NCI-H146 treated with DMSO at 0.1 percent for 48 hours (cell line): ENCODE data around the gene CTSA.

Experiments used
- DNase-seq: peaks from one replicate; lab custom pipeline; 2025; ENCODE audit not compliant: unreplicated experiment; lab: John Stamatoyannopoulos, UW

Gene CTSA

DNA sequence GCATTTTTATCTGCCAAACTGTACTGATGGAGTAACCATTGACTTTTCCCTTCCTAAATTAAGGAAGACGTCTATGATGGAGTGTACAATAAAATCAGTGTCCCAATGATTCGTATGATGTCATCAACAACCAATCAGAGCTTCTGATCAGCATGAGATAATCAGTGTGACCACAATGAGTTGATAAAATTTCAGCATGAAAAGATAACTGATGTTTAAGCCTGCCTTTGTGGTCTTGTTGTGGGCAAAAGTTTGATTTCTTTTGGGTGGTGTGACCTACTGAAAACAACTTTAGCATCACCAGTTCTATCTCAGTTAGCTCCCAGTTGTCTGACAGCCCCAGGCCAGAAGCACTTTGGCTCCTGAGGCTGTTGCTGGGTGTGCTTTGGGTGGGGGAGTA lies 46.6 kb downstream of the CTSA start:
- DNase-seq = no peak

DNA sequence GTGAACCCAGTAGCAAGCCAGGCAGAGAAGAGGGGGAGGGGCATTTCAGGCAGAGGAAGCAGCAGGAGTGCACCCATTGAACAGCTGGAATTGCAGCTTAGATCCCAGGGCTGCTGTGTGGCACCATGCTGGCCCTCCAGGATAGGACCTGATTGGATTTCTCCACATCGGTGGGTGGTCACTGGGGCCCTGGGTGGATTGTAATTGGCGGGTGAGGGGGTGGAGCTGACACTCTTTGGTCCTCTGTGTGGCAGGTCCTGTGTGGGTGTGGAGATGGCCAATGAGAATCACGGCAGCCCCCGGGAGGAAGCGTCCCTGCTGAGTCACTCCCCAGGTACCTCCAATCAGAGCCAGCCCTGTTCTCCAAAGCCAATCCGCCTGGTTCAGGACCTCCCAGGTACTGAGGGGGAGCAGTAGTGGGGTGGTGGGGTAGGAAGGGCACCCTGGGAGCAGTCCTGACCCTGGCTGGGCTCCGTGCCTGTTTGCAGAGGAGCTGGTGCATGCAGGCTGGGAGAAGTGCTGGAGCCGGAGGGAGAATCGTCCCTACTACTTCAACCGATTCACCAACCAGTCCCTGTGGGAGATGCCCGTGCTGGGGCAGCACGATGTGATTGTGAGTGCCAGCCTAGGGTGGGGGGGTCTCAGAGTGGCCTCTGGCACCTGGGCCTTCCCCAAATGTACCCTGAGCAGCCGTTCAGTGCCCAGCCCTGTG lies 47.7 kb downstream of the CTSA start:
- DNase-seq = no peak

DNA sequence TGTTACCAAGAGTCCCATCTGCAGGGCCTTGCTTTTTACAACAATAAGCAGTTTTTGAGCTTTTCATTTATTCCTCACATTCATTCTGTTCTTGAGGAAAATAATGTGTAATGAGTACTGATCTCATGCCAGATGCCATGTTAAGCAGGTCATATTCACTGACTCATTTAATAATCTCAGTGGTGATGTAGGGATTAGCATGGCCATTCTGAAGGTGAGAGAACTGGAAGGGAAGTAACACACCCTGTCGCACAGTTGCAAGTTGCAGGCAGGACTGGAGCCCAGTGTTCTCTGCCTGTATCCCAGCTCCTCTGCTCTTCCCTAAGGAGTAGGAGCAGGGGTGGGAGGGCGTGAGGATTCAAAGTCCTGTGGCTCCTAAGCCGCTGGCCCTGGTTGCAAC lies 48.9 kb downstream of the CTSA start:
- no peak for DNase-seq

DNA sequence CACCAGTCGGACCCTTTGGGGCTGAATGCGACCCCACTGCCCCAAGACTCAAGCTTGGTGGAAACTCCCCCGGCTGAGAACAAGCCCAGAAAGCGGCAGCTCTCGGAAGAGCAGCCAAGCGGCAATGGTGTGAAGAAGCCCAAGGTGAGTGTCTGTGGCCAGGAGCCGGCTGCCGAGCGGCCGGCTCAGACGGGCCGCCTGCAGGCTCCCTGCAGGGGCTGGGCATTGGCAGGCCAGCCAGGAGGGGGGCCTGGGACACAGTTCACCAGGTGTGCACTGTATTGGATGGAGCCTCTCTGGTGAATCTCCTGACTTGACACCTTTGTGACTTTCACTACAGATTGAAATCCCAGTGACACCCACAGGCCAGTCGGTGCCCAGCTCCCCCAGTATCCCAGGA lies 49.3 kb downstream of the CTSA start:
- no peak for DNase-seq

DNA sequence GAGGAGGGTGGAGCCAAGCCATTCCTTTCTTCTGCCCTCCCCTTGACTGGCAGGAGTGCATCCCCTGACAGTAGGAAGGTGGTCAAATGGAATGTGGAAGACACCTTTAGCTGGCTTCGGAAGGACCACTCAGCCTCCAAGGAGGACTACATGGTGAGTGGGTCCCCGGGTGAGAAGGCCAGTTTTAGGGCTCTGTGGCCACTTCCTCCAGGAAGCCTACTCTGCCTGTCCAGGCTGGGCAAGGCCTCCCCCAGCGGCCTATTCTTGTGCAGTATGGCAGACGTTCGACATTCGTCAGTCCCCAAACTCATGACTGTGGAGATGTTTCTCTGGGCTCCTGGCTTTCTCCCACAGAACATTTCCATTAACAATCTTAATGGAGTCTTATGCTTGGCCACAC lies 52.5 kb downstream of the CTSA start:
- no peak for DNase-seq

DNA sequence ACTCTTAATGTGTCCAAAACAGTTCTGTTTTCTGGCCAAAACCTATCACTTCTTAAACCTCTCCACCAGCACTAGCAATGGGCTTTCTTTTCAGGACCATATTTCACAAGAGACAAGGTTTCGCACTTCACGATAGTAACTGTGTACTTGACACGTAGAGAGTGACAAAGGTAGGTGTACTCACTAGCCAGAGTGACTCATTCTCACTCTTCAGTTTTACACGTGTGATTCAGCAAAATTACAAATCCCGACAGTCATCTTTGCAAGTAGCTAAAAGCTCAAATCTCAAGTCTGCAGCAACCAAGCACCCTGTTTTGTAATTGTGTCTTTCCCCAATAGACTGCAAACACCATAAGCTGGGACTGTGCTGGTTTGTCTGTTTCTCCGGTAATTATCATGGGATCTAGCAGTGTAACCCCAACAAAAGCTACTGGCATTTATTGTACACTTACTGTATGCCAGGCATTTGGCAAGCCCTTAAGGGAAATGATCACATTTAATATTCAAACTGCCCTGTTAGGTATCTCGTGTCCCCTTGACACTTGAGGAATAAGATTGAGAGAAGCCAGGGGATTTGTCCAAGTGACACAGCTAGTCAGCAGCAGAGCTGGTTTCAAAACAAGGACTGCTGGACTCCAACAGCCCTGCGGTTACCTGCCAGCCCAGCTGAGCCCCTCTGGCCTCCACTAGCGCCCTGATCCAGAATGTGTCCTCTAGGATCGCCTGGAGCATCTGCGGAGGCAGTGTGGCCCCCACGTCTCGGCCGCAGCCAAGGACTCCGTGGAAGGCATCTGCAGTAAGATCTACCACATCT lies 53.2 kb downstream of the CTSA start:
- DNase-seq = no peak

DNA sequence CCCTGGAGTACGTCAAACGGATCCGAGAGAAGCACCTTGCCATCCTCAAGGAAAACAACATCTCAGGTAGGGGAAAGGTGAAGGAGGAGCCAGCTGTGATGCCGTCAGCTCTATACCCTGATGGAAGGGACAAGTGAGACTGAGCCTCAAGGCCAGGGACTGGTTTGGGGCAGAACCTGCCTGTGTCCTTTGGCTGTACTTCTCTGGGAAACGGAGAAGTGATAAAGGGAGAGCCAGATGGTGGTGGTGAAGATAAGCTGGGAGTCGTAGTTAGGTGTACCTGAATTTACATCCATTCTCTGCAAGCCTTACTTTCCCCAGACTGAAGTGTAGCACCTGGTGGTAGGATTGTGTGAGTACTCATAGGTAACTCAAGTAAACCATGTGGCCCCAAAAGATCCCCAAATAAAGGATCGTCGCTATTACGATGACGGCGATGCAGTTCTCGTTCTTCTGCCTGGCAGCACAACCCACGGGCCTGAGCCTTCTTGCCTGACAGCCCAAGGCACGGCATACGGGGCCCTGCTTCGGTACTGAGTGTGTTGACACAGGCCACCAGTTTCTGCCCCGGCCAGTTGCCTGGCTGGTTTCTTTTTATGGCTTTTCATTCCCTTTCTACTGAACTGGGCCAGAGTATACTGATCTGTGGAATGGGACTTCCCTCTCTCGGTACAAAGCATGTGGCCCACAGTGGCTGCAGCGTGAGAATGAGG lies 54.0 kb downstream of the CTSA start:
- DNase-seq = no peak

DNA sequence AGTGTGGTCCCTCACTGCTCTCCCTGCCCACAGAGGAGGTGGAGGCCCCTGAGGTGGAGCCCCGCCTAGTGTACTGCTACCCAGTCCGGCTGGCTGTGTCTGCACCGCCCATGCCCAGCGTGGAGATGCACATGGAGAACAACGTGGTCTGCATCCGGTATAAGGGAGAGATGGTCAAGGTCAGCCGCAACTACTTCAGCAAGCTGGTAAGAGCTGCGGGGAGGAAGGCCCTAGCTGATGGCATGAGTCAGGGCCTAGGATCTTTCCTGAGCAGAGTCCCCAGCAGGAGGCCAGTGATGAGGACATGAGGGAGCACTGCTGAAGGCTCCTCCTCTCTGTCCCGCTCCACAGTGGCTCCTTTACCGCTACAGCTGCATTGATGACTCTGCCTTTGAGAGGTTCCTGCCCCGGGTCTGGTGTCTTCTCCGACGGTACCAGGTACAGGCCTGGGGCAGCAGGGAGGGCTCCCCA lies 54.6 kb downstream of the CTSA start:
- no peak for DNase-seq

DNA sequence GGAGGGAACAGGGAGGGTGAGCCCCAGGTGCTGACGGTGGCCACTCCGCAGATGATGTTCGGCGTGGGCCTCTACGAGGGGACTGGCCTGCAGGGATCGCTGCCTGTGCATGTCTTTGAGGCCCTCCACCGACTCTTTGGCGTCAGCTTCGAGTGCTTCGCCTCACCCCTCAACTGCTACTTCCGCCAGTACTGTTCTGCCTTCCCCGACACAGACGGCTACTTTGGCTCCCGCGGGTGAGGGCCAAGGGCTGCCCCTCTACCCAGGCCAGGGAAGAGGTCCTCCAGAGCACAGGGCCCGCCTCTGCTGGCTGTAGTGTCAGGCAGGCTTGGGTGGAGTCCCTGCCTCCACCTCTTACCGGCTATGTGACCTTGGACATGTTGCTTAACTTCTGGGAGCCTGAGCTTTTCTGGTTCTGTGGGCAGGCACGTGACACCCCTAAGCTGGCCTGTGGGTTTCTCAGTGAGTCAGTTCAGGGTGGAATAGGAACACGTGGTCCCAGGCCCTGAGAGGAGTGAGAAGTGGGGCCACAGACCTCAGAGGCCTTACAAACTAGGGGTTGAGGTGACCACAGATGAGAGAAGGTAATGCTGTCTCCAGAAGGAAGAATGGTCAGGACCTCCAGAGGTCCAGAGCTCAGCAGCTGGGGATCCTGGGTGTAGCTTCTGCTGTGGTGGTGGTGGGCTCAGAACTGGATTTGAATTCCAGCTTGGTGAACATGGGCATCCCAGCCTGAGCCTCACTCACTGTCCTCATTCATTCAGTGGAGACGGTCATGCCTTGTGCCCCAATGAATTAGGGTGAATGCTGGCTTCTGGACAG lies 55.2 kb downstream of the CTSA start:
- DNase-seq = no peak

DNA sequence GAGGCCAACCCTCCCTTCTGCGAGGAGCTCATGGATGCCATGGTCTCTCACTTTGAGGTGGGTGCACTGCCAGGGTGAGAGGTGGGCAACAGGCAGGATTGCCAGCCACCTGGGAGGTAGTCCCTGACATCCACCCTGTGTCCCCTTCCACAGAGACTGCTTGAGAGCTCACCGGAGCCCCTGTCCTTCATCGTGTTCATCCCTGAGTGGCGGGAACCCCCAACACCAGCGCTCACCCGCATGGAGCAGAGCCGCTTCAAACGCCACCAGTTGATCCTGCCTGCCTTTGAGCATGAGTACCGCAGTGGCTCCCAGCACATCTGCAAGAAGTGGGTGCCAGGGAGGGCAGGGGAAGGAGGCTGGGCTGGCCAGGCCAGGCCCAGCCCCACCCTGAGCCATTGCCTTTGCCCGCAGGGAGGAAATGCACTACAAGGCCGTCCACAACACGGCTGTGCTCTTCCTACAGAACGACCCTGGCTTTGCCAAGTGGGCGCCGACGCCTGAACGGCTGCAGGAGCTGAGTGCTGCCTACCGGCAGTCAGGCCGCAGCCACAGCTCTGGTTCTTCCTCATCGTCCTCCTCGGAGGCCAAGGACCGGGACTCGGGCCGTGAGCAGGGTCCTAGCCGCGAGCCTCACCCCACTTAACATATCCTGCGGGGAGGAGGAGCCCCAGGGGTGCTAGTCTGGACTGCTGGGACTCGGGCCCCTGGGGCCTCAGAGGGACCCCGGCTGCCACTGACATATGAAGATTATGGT lies 56.2 kb downstream of the CTSA start:
- DNase-seq = no peak

DNA sequence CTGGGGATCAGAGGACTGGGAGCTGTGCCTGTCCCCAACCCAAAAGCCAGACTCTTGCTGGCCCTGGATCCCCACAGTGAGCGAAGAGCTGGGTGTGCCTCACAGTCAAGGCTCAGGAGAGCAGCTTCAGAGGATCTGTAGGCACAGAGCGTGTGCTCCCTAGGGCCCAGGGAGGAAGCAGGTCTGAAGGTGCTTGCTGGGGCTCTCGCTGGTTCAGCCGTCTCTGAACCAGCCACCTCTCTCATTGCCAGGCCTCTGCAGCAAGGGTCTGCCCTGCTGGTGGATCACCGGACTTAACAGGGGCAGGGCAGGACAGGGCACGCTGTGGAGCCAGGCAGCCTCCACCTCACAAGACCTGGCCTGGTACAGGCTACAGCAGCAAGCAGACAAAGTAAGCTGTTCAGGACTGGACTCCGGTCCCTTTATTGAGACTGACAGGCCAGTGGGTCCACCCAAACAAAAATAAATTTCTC lies 57.2 kb downstream of the CTSA start:
- DNase-seq = no peak
